Liver (tissue), 9 donors: Measurements from ENCODE around the gene SCUBE1. TPM values are rescaled to one million over a fixed set of nuclear protein-coding genes. Genes with fewer than 3 reads are reported as not detected.

Experiments used
- DNase-seq: peaks from one replicate; pipeline ENCODE4 v3.0.0-alpha.2; 2017; ENCODE audit warnings: low spot score
- H3K27ac ChIP-seq, 2 donors: one replicate each; pipeline ENCODE4 v1.7.0; 2013; ENCODE audit warnings: inconsistent platforms in 2 of 2, low read length in 2 of 2, control low read depth in 1 of 2, low read depth in 1 of 2, mild to moderate bottlenecking in 1 of 2
- H3K27me3 ChIP-seq, 4 donors: one replicate each; pipeline versions ENCODE4 v1.6.1 to v1.7.0; 2013; ENCODE audit warnings: low read length in 3 of 4, inconsistent platforms in 1 of 4, mild to moderate bottlenecking in 1 of 4, moderate library complexity in 1 of 4; ENCODE audit not compliant: control insufficient read depth in 4 of 4, insufficient read depth in 4 of 4
- H3K36me3 ChIP-seq, 4 donors: one replicate each; pipeline versions ENCODE4 v1.6.1 to v1.7.0; 2013; ENCODE audit warnings: low read length in 3 of 4, mild to moderate bottlenecking in 3 of 4, low read depth in 1 of 4, moderate library complexity in 1 of 4; ENCODE audit not compliant: control insufficient read depth in 4 of 4, insufficient read depth in 3 of 4
- H3K4me1 ChIP-seq, 4 donors: one replicate each; pipeline versions ENCODE4 v1.6.1 to v1.7.0; 2013; ENCODE audit warnings: low read length in 3 of 4, mild to moderate bottlenecking in 3 of 4, moderate library complexity in 1 of 4; ENCODE audit not compliant: control insufficient read depth in 4 of 4, insufficient read depth in 4 of 4
- H3K4me3 ChIP-seq, 3 donors: one replicate each; pipeline versions ENCODE4 v1.6.1 to v1.7.0; 2013; ENCODE audit warnings: low read length in 3 of 3, control low read depth in 1 of 3, low read depth in 1 of 3, mild to moderate bottlenecking in 1 of 3
- H3K9ac ChIP-seq, 2 donors: one replicate each; pipeline ENCODE4 v1.7.0; 2013; ENCODE audit warnings: low read length in 2 of 2, mild to moderate bottlenecking in 2 of 2, moderate library complexity in 2 of 2, control low read depth in 1 of 2, low read depth in 1 of 2
- H3K9me3 ChIP-seq, 4 donors: one replicate each; pipeline versions ENCODE4 v1.6.1 to v1.7.0; 2013; ENCODE audit warnings: low read length in 3 of 4; ENCODE audit not compliant: control insufficient read depth in 4 of 4
- JUND ChIP-seq, 2 donors: IDR thresholded peaks; 2 replicates each; pipeline ENCODE4 v1.6.1; 2016; ENCODE audit warnings: antibody characterized with exemption in 2 of 2
- NR2F2 ChIP-seq: IDR thresholded peaks from 2 replicates; pipeline ENCODE4 v1.6.1; 2016; ENCODE audit warnings: antibody characterized with exemption
- RAD21 ChIP-seq, 2 donors: IDR thresholded peaks; 2 replicates each; pipeline ENCODE4 v1.6.1; 2016; ENCODE audit warnings: antibody characterized with exemption in 2 of 2, mild to moderate bottlenecking in 2 of 2
- RXRA ChIP-seq, 2 donors: IDR thresholded peaks; 2 replicates each; pipeline ENCODE4 v1.6.1; 2017 to 2018; ENCODE audit warnings: antibody characterized with exemption in 2 of 2, mild to moderate bottlenecking in 1 of 2
- TAF1 ChIP-seq: conservative IDR thresholded peaks from 2 replicates; pipeline ENCODE4 v1.6.1; 2016; ENCODE audit warnings: antibody characterized with exemption, mild to moderate bottlenecking
- YY1 ChIP-seq: IDR thresholded peaks from 2 replicates; pipeline ENCODE4 v1.6.1; 2016; ENCODE audit warnings: antibody characterized with exemption, mild to moderate bottlenecking
- WGBS: extraction: QIAGEN DNeasy Blood & Tissue Kit; methylation state at CpG from one replicate; pipeline ENCODE4 v1.1.7; 2013; 5-methylcytosine and 5-hydroxymethylcytosine counted together
- polyA plus RNA-seq, 2 donors: library from polyadenylated mRNA; stranded (reverse) in 1 of 2; unstranded in 1 of 2; fragments of 200-250 nt in 1 of 2; fragments of >200 nt in 1 of 2; fragmentation: Nextera tagmentation in 1 of 2; extraction: Ambion mirVana in 1 of 2; gene quantifications; one replicate each; pipeline versions ENCODE4 v1.2.1 to v1.2.3, GENCODE V29; 2013 to 2015
- total RNA-seq, 2 donors: library from RNA; depleted of rRNA; stranded (reverse); fragments of >200 nt; gene quantifications; one replicate each; pipeline ENCODE4 v1.2.3, GENCODE V29; 2014
- TF ChIP-seq, protein P1 (sequence below): fragments of 150-350 bp; IDR thresholded peaks from 2 replicates; pipeline ENCODE4 v1.5.1; 2017; ENCODE audit warnings: improper control_type of control experiment, low read depth, low read length; ENCODE audit not compliant: missing input control
- TF ChIP-seq, protein P2 (sequence below): IDR thresholded peaks from 2 replicates; pipeline ENCODE4 v1.6.1; 2016; ENCODE audit warnings: antibody characterized with exemption, mild to moderate bottlenecking
- TF ChIP-seq, protein P3 (sequence below): IDR thresholded peaks from 2 replicates; pipeline ENCODE4 v1.6.1; 2016; ENCODE audit warnings: antibody characterized with exemption
- TF ChIP-seq, protein P4 (sequence below): IDR thresholded peaks from 2 replicates; pipeline ENCODE4 v1.6.1; 2016; ENCODE audit warnings: antibody characterized with exemption
- donor health status: healthy.
- donor health status: healthy.
- donor health status: healthy.
- donor health status: healthy.
- donor health status: healthy.

Gene SCUBE1
- total and polyA plus RNA-seq, 4 donors, result 0.07 to 0.46 (median 0.08) TPM; not detected in 1

DNA sequence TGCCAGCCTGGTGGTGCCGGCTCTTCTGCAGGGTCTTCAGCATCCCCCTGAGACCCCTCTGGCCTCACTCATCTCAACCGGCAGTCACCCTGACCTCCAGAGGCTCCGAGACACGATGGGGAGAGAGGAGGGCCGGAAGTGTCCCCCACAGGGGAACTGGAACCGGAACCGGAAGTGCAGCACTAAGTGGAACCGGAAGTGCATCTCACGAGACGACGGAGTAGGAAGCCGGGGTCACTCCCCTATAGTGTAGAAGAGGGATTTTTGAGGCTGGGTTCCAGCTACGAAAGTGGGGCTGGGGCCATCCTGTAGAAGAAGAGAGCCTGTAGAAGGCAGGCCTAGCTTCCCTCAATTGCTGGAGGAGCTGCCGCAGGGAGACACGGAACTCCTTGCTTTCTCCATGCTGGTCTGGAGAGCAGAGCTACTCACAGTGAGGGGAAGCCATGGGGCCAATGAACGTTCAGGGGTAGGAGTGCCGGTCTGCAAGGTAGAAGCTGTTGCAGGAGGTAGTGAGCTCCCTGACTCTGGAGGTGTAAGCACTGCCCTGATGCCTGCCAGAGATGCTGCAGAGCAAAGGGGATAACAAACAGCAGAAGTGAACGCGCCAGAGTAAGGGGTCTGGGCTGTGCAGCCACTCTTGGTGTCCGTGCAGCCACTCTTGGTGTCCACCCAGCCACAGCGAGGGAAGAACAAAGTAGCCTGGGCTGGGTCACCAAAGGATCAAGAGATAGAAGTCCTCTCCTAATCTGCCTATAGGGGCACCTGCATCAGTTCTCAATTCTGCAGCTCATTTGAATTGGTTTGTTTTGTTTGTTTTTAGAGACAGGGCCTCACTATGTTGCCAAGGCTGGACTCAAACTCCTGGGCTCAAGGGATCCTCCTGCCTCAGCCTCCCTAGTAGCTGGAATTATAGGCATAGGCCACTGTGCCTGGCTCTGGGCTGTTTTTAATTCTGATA is 21.9 kb downstream of the SCUBE1 start:
- WGBS, result 80% methylated on average over 21 of the region's 21 CpGs
- no peak overlapping the region for H3K27ac ChIP-seq
- no peaks in the 10 kb centered on the region for H3K9me3 ChIP-seq
- no peaks in the 10 kb centered on the region for H3K36me3 ChIP-seq
- TF ChIP-seq JUND (IDR thresholded peaks at IDR 0.05), result no peak
- TF ChIP-seq, protein P1, sequence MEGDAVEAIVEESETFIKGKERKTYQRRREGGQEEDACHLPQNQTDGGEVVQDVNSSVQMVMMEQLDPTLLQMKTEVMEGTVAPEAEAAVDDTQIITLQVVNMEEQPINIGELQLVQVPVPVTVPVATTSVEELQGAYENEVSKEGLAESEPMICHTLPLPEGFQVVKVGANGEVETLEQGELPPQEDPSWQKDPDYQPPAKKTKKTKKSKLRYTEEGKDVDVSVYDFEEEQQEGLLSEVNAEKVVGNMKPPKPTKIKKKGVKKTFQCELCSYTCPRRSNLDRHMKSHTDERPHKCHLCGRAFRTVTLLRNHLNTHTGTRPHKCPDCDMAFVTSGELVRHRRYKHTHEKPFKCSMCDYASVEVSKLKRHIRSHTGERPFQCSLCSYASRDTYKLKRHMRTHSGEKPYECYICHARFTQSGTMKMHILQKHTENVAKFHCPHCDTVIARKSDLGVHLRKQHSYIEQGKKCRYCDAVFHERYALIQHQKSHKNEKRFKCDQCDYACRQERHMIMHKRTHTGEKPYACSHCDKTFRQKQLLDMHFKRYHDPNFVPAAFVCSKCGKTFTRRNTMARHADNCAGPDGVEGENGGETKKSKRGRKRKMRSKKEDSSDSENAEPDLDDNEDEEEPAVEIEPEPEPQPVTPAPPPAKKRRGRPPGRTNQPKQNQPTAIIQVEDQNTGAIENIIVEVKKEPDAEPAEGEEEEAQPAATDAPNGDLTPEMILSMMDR, result no peak
- no peak overlapping the region for H3K9ac ChIP-seq
- no peaks in the 10 kb centered on the region for H3K4me1 ChIP-seq
- H3K4me3 ChIP-seq, result no peak overlapping the region
- H3K27me3 ChIP-seq, result peaks cover 0 to 2% (median 0%) of the 10 kb centered on the region in 4 donors
- DNase-seq, result no peak

DNA sequence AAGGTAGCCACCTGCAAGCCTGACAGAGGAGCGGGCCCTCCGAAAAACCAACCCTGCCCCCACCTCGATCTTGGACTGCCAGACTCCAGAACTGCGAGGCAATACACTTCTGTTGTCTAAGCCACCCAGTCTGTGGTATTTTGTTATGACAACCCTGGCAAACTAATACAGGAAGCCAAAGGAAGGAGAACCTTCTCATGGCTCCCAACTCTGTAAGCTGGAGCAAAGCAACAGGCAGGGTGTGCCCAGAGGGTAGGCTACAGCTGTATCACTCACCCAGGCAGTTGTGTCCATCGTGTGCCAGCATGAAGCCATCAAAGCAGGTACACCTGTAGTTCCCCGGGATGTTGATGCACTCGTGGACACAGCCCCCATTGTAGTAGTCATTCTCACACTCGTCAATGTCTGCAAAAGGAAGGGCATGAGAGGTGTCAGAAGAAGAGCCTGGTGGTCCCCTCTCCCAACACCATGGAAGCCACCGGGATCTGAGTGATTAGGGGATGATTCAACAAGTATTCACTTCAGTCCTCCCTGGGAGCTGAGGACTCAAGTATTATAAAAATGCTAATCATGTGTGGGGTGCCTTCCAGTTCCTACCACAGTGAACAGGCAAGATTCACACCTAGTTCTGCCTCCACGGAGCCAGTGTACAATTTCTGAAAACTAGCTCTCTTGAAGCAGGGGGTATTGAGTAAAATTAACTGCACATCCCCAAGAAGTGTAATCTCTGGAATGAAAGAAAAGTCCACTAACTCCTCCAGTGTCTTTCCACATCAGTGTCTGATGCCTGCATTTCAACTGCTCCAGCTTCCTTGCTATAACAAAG is 23.3 kb downstream of the SCUBE1 start:
- Histone ChIP-seq H3K27me3 (peaks cover 0 to 2% (median 0%) of the 10 kb centered on the region in 4 donors), H3K4me1 (no peaks in the 10 kb centered on the region), H3K9ac (no peak overlapping the region), H3K27ac (no peak overlapping the region), H3K9me3 (no peaks in the 10 kb centered on the region), H3K36me3 (no peaks in the 10 kb centered on the region), H3K4me3 (no peak overlapping the region)
- no peak for DNase-seq
- TF ChIP-seq, protein P2, sequence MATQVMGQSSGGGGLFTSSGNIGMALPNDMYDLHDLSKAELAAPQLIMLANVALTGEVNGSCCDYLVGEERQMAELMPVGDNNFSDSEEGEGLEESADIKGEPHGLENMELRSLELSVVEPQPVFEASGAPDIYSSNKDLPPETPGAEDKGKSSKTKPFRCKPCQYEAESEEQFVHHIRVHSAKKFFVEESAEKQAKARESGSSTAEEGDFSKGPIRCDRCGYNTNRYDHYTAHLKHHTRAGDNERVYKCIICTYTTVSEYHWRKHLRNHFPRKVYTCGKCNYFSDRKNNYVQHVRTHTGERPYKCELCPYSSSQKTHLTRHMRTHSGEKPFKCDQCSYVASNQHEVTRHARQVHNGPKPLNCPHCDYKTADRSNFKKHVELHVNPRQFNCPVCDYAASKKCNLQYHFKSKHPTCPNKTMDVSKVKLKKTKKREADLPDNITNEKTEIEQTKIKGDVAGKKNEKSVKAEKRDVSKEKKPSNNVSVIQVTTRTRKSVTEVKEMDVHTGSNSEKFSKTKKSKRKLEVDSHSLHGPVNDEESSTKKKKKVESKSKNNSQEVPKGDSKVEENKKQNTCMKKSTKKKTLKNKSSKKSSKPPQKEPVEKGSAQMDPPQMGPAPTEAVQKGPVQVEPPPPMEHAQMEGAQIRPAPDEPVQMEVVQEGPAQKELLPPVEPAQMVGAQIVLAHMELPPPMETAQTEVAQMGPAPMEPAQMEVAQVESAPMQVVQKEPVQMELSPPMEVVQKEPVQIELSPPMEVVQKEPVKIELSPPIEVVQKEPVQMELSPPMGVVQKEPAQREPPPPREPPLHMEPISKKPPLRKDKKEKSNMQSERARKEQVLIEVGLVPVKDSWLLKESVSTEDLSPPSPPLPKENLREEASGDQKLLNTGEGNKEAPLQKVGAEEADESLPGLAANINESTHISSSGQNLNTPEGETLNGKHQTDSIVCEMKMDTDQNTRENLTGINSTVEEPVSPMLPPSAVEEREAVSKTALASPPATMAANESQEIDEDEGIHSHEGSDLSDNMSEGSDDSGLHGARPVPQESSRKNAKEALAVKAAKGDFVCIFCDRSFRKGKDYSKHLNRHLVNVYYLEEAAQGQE, result no peak
- TF ChIP-seq, protein P3, sequence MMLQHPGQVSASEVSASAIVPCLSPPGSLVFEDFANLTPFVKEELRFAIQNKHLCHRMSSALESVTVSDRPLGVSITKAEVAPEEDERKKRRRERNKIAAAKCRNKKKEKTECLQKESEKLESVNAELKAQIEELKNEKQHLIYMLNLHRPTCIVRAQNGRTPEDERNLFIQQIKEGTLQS, result no peak
- no peak for TF ChIP-seq YY1
- no peak for TF ChIP-seq RAD21 (IDR thresholded peaks at IDR 0.05)
- 86% methylated on average over 10 of the region's 10 CpGs for WGBS

DNA sequence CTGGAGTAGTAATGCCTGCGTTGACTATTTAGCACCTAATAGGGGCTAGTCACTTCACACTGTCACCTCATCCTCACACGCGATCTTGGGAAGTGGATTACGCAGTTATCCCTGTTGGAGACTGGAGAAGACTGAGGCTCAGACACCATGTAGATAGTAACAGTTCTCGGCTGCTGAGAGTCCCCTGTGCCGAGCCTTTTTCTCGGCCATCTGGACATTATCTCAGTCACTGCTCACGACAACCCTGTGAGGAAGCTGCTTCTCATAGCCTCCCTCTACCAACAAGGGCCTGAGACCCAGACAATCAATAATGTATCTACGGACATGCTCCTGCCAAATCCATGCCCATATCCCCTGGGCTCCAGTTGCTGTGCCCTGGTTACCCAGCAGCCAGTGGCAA is 25.9 kb downstream of the SCUBE1 start:
- Histone ChIP-seq H3K27ac (no peak overlapping the region), H3K4me3 (no peak overlapping the region), H3K4me1 (no peaks in the 10 kb centered on the region), H3K9me3 (no peaks in the 10 kb centered on the region), H3K9ac (no peak overlapping the region), H3K27me3 (no peaks in the 10 kb centered on the region), H3K36me3 (no peaks in the 10 kb centered on the region)
- DNase-seq, result no peak
- WGBS, result 68% methylated on average over 9 of the region's 9 CpGs
- no peak for TF ChIP-seq RXRA (IDR thresholded peaks at IDR 0.05)
- no peak for TF ChIP-seq JUND (IDR thresholded peaks at IDR 0.05)
- TF ChIP-seq, protein P1, result no peak
- TF ChIP-seq, protein P4, sequence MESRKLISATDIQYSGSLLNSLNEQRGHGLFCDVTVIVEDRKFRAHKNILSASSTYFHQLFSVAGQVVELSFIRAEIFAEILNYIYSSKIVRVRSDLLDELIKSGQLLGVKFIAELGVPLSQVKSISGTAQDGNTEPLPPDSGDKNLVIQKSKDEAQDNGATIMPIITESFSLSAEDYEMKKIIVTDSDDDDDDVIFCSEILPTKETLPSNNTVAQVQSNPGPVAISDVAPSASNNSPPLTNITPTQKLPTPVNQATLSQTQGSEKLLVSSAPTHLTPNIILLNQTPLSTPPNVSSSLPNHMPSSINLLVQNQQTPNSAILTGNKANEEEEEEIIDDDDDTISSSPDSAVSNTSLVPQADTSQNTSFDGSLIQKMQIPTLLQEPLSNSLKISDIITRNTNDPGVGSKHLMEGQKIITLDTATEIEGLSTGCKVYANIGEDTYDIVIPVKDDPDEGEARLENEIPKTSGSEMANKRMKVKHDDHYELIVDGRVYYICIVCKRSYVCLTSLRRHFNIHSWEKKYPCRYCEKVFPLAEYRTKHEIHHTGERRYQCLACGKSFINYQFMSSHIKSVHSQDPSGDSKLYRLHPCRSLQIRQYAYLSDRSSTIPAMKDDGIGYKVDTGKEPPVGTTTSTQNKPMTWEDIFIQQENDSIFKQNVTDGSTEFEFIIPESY, result no peak
- no peak for TF ChIP-seq TAF1
- no peak for TF ChIP-seq NR2F2
